Measurements from ENCODE around the gene SLC11A1.

The SLC11A1 gene

GRCh38 chr2:218364196-218364595, 17.9 kb upstream of the SLC11A1 start:
- ChIA-PET POLR2A (no interaction called here), CTCF (interaction anchor here (0.8 to 1.8 kb wide), 3 partner anchors 8 to 63 kb away, joined by 3 to 9 read pairs (median 3); partner anchors contain the start of gene CATIP)
- DNase-seq (ENCODE audit: extremely low spot score), result no peak
- no peak for TF ChIP-seq CTCF (IDR thresholded peaks at IDR 0.05; ENCODE audit: control extremely low read depth, extremely low read depth, low read depth, missing control alignments)

GRCh38 chr2:218366621-218367414, 15.3 kb upstream of the SLC11A1 start:
- ChIA-PET CTCF (interaction anchor here (0.8 to 1.6 kb wide), 9 partner anchors 9 to 481 kb away, joined by 3 to 9 read pairs (median 3); partner anchors contain the start of genes CATIP and SLC11A1), POLR2A (no interaction called here)
- DNase-seq (ENCODE audit: extremely low spot score), result no peak
- TF ChIP-seq CTCF (IDR thresholded peaks at IDR 0.05; ENCODE audit: control extremely low read depth, extremely low read depth, low read depth, missing control alignments), result no peak

GRCh38 chr2:218367415-218368149, 14.5 kb upstream of the SLC11A1 start:
- TF ChIP-seq CTCF (IDR thresholded peaks at IDR 0.05; ENCODE audit: control extremely low read depth, extremely low read depth, low read depth, missing control alignments), result no peak
- CTCF ChIA-PET, result interaction anchor here (0.8 to 1.6 kb wide), 7 partner anchors 11 to 480 kb away, joined by 3 to 9 read pairs (median 3); partner anchors contain the start of genes CATIP and SLC11A1
- DNase-seq (ENCODE audit: extremely low spot score), result peak; percentile 95
- POLR2A ChIA-PET, result no interaction called here

GRCh38 chr2:218368150-218368528, 13.9 kb upstream of the SLC11A1 start:
- TF ChIP-seq CTCF (IDR thresholded peaks at IDR 0.05; ENCODE audit: control extremely low read depth, extremely low read depth, low read depth, missing control alignments), result no peak

GRCh38 chr2:218368621-218369153, 13.4 kb upstream of the SLC11A1 start:
- no peak for DNase-seq (ENCODE audit: extremely low spot score)
- ChIA-PET POLR2A (no interaction called here), CTCF (interaction anchor here (3.2 kb wide), 1 partner anchor 12 kb away, joined by 21 read pairs; the partner anchor contains the start of gene CATIP)
- no peak for TF ChIP-seq CTCF (IDR thresholded peaks at IDR 0.05; ENCODE audit: control extremely low read depth, extremely low read depth, low read depth, missing control alignments)

More at GRCh38 chr2:218368150-218368528, 13.9 kb upstream of the SLC11A1 start:
- ChIA-PET POLR2A (no interaction called here), CTCF (interaction anchor here (1.0 to 3.2 kb wide), 5 partner anchors 12 to 95 kb away, joined by 3 to 21 read pairs (median 6); partner anchors contain the start of genes CATIP and SLC11A1)
- no peak for DNase-seq (ENCODE audit: extremely low spot score)

GRCh38 chr2:218369330-218369729, 12.7 kb upstream of the SLC11A1 start:
- no peak for TF ChIP-seq CTCF (IDR thresholded peaks at IDR 0.05; ENCODE audit: control extremely low read depth, extremely low read depth, low read depth, missing control alignments)
- DNase-seq (ENCODE audit: extremely low spot score), result no peak
- CTCF ChIA-PET, result interaction anchor here (1.1 to 3.2 kb wide), 2 partner anchors 13 to 19 kb away, joined by 3 to 21 read pairs; partner anchors contain the start of gene CATIP
- POLR2A ChIA-PET, result no interaction called here
